GM10248 (cell line): Measurements from ENCODE around the gene GTF2I.
"Not testable (repeated sequence)": the region's sequence is repeated elsewhere in the genome, so short reads cannot be mapped to it uniquely, and the experiment has no call there.

Source experiments
- CTCF ChIA-PET: fragments of 300-600 bp; sonication (Branson Sonifier 250); formaldehyde crosslinking; extraction: SDS; loops from one replicate; lab custom pipeline; 2021; ENCODE audit warnings: antibody characterized with exemption; lab: Yijun Ruan, JAX
- POLR2A ChIA-PET: fragments of 350-650 bp; sonication (Branson Sonifier 250); formaldehyde crosslinking; extraction: SDS; loops from one replicate; lab custom pipeline; 2020; ENCODE audit warnings: antibody characterized with exemption; lab: Yijun Ruan, JAX
- DNase-seq: peaks from one replicate; pipeline ENCODE4 v3.0.0; 2012; ENCODE audit errors: extremely low spot score

The GTF2I gene

GRCh38 chr7:74758268-74758667 is 100.8 kb downstream of the GTF2I start:
- DNase-seq, POLR2A ChIA-PET, CTCF ChIA-PET: not testable (repeated sequence)

GRCh38 chr7:74758982-74759381 is 101.5 kb downstream of the GTF2I start:
- POLR2A ChIA-PET, DNase-seq, CTCF ChIA-PET: not testable (repeated sequence)

DNA sequence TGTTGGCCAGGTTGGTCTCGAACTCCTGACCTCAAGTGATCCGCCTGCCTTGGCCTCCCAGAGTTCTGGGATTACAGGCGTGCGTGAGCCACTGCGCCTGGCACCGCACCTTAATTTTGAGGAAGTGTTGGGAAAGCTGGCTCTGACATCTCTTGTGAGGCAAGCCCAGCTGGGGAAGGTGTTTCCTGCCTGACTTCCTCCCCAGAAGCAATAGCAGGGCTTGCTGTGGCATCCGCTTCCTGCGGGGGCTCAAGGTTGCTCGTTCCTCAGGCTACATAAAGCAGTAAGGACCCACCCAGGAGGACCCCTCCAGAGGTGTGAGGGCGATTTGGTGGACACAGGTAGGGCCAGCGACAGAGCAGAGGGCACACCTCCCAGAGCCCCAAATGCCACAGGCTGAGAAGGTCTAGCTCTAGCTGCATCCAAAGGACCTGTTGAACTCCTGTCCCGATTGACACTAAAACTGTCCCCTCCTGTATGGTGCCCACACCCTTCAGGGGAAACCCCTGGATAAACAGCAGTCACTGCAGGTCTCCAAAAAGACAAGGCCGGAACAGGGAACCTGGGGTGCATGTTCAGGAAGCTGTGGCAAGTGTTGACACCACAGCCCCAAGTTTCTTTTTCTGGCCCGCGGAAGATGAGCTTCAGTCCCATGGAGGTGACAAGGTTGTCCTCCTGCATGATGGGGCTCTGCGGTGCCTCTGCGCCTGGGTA is 107.8 kb downstream of the GTF2I start:
- CTCF ChIA-PET, POLR2A ChIA-PET, DNase-seq: not testable (repeated sequence)

- POLR2A ChIA-PET, DNase-seq, CTCF ChIA-PET: not testable (repeated sequence)
Measured at GRCh38 chr7:74766509-74766908, 109.0 kb downstream of the GTF2I start.

DNA sequence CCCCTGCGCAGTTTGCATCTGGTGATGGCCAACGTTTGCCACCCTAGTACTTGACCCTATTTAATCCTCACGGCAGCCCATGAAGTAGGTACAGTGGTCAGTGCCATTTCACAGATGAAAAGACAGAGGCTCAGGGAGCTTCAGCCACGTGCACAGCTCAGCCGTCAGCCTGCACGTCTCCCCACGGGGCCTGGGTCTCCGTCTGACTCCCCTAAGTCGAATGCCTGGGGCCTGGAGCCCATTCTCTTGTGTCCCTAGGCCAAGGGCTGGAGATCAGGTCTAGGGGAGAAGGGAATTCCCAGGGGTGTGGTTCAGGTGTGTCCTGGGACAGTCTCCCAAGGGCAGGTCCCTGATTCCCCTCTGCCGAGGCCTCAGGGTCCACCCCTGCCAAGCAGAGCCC is 109.5 kb downstream of the GTF2I start:
- DNase-seq, CTCF ChIA-PET, POLR2A ChIA-PET: not testable (repeated sequence)

DNA sequence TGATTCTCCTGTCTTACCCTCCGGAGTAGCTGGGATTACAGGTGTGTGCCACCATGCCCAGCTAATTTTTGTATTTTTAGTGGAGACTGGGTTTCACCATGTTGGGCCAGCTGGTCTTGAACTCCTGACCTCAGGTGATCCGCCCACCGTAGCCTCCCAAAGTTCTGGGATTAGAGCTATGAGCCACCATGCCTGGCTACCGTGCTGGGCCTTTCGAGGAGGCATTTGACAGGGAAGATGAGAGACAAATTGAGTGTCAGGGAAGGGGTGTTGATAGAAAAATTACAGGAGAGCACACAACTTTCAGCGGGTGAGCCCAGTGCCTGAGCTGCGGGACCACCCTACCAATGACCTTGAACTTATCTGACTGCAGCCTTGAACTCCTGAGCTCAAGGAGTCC is 112.5 kb downstream of the GTF2I start:
- POLR2A ChIA-PET, CTCF ChIA-PET, DNase-seq: not testable (repeated sequence)

DNA sequence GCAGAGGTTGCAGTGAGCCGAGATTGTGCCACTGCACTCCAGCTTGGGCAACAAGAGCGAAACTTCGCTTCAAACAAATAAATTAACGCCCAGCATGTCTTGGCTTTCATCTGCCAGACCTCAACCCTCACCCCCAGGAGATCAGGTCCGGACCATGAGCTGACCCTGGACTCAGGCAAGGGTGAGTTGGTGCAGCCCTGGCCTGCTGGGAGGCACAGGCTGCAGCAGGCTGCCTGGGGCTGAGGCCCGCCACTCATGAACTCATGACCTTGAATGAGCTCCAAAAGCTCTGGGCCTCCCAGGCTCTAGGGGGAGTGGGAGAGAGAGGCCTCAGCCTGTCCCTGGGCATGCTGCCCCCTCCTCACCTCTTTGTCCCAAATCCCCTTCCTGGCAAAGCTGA is 114.6 kb downstream of the GTF2I start:
- CTCF ChIA-PET, POLR2A ChIA-PET: not testable (repeated sequence)

GRCh38 chr7:74773760-74774750 is 116.5 kb downstream of the GTF2I start, which contains the start of gene NCF1:
Gene NCF1 (plus strand): TSS chr7:74774011. CDS start chr7:74774032, 21 bp downstream.
- POLR2A ChIA-PET, CTCF ChIA-PET, DNase-seq: not testable (repeated sequence)

More for the DNA sequence above, 114.6 kb downstream of the GTF2I start:
- not testable (repeated sequence) for DNase-seq

DNA sequence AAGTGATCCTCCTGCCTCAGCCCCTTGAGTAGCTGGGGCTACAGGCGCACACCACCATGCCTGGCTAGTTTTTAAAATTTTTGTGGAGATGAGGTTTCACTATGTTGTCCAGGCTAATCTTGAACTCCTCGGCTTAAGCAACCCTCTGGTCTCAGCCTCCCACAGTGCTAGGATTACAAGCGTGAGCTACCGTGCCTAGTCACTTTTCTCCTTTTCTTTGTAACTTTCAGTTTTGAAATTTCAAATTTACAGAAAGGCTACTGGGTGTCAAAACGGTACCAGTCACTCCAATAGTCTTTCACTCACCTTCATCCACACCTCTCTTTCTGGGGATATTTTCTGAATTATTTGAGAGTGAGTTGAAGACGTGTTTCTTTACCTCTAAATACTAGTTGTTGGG is 117.6 kb downstream of the GTF2I start:
- POLR2A ChIA-PET, DNase-seq, CTCF ChIA-PET: not testable (repeated sequence)

GRCh38 chr7:74779053-74779452 is 121.5 kb downstream of the GTF2I start:
- CTCF ChIA-PET = not testable (repeated sequence)

GRCh38 chr7:74781746-74782145 is 124.2 kb downstream of the GTF2I start:
- CTCF ChIA-PET, DNase-seq, POLR2A ChIA-PET: not testable (repeated sequence)

More at GRCh38 chr7:74779053-74779452, 121.5 kb downstream of the GTF2I start:
- DNase-seq, POLR2A ChIA-PET: not testable (repeated sequence)

GRCh38 chr7:74783595-74783994 is 126.1 kb downstream of the GTF2I start:
- CTCF ChIA-PET, DNase-seq, POLR2A ChIA-PET: not testable (repeated sequence)

GRCh38 chr7:74788369-74789150 is 131.0 kb downstream of the GTF2I start:
- DNase-seq, POLR2A ChIA-PET, CTCF ChIA-PET: not testable (repeated sequence)

DNA sequence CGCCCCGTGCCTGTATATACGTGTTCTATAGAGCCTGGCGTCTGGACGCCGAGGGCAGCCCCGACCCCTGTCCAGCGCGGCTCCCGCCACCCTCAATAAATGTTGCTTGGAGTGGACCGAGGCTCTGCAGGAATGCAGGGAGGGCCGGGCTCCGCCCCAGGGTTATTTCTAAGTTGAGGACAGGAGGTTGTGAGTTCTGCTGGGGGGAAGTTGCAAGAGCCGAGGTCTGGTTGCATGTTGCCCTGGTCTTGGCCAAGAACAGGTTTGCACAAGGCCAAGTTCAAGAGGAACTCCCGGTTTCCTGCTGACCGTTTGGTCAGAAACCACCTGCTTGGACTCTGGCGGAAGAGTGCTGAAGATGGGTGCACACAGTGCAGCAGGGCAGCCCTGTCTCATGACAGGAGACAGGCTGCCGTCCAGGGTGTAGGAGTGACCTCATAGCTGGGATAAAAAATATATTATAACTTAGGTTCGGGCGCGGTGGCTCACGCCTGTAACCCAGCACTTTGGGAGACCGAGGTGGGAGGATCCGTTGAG is 131.8 kb downstream of the GTF2I start:
- CTCF ChIA-PET, POLR2A ChIA-PET, DNase-seq: not testable (repeated sequence)

DNA sequence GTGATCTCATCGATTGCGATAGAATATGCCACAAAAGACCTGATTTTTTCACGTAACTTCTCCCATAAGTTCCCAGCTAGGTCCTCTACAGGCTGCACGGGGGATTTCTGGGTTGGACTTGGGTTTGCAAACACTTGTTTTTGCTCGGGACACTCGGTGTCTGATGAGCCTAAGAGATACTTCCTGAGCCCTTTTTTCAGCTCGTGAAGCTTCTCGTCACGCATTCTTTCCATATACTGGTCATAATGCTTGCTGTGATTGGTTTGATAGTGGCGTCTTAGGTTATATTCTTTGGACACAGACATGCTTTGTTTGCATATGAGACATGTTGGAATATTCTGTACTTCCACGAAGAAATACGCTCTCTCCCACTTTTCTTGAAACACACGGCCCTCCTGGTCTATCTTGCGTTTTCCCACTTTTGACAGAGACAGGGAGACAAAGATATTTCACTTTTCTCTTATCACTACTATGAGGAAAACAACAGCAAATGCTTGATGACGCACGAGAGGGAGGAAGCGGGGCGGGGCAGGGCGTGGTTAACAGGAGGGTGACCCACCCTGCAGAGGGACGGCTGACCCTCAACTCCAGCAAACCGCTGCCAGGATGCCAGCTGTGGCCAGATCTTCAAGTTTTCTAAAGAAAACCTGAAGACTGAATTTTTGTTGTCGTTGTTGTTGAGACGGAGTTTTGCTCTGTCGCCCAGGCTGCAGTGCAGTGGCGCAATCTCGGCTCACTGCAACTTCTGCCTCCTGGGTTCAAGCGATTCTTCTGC is 140.5 kb downstream of the GTF2I start:
- POLR2A ChIA-PET, CTCF ChIA-PET, DNase-seq: not testable (repeated sequence)

- POLR2A ChIA-PET, CTCF ChIA-PET, DNase-seq: not testable (repeated sequence)
Measured at GRCh38 chr7:74798644-74799043, 141.1 kb downstream of the GTF2I start.
